ENCODE results near the gene EHBP1L1. TPM values are rescaled to one million over a fixed set of nuclear protein-coding genes. Genes with fewer than 3 reads are reported as not detected.

EHBP1L1 gene
- total and polyA plus RNA-seq, 2 of the 8 experiments (the other 6 are each of a cell fraction or from before 2014, with no cell fraction given) = 4.3 to 6.6 TPM

- ChIA-PET CTCF (ENCODE audit: partially characterized antibody) (interaction anchor here (1.0 to 6.1 kb wide), 12 partner anchors 12 to 172 kb away, joined by 3 to 31 read pairs (median 6); partner anchors contain the start of genes FAM89B and ZNRD2), POLR2A (ENCODE audit: partially characterized antibody) (interaction anchor here (0.6 to 7.7 kb wide), 9 partner anchors 11 to 1869 kb away, joined by 3 to 62 read pairs (median 6); partner anchors contain the start of genes EHBP1L1 and PCNX3)
- no peak overlapping the region for H2BK120ac ChIP-seq (replicated peaks; ENCODE audit: low read depth, low read length)
- H2AK5ac ChIP-seq (ENCODE audit: low read depth, low read length) = no peak overlapping the region
- no peak overlapping the region for H4K91ac ChIP-seq (replicated peaks; ENCODE audit: insufficient read length, low read length)
- peaks cover 0 to 13% (median 8%) of the 10 kb centered on the region in 4 experiments; a peak in 5 of 7 replicates for H3K4me1 ChIP-seq (replicated peaks in 1 of 4; ENCODE audit: control insufficient read depth in 3 of 4, insufficient read depth in 4 of 4, low read length in 3 of 4)
- H4K5ac ChIP-seq (ENCODE audit: insufficient read length, low read depth, low read length) = no peak overlapping the region
- H2AFZ ChIP-seq (ENCODE audit: low read length) = no peak overlapping the region
- no peak overlapping the region for H2BK20ac ChIP-seq (ENCODE audit: low read length)
- H3K79me2 ChIP-seq (ENCODE audit: control insufficient read depth in 1 of 2, insufficient read depth in 2 of 2, low read length in 2 of 2) = peaks cover 0 to 3% of the 10 kb centered on the region in 2 experiments; a peak in 1 of 4 replicates
- no peak overlapping the region for H2BK12ac ChIP-seq (ENCODE audit: low read depth, low read length)
- no peak overlapping the region; a peak in 1 of 7 replicates for H3K9ac ChIP-seq (replicated peaks in 1 of 4; ENCODE audit: extremely low read depth in 1 of 4, low read depth in 3 of 4, low read length in 3 of 4)
- H3K27me3 ChIP-seq (replicated peaks in 1 of 4; ENCODE audit: control insufficient read depth in 3 of 4, extremely low read depth in 1 of 4, insufficient read depth in 3 of 4, low read length in 3 of 4) = peaks cover 0 to 4% (median 0%) of the 10 kb centered on the region in 4 experiments; a peak in 2 of 7 replicates
- peaks cover 2 to 24% (median 16%) of the 10 kb centered on the region in 4 experiments for H3K36me3 ChIP-seq (ENCODE audit: control insufficient read depth in 2 of 4, insufficient read depth in 4 of 4, low read length in 3 of 4)
- no peak overlapping the region for H3K14ac ChIP-seq (ENCODE audit: insufficient read length)
- no peaks in the 10 kb centered on the region for H3K9me3 ChIP-seq (ENCODE audit: insufficient read depth in 2 of 2, low read depth in 1 of 2, low read length in 1 of 2)
- no peak overlapping the region for H3K27ac ChIP-seq (ENCODE audit: low read depth, low read length)
- no peak overlapping the region for H3K23ac ChIP-seq (ENCODE audit: insufficient read length)
- TF ChIP-seq HDAC6 (IDR thresholded peaks at IDR 0.05; ENCODE audit: low read depth, low read length) = no peak
- TF ChIP-seq HDAC2 (IDR thresholded peaks at IDR 0.05; ENCODE audit: borderline replicate concordance in 1 of 2, low read depth in 2 of 2, low read length in 2 of 2) = no peak
- no peak for TF ChIP-seq USF2 (IDR thresholded peaks at IDR 0.05; ENCODE audit: low read length)
- no peak for TF ChIP-seq SRF (IDR thresholded peaks at IDR 0.05; ENCODE audit: low read depth, low read length)
- no peak overlapping the region for H2BK5ac ChIP-seq (ENCODE audit: low read depth, low read length)
- no peak overlapping the region for H3K4me3 ChIP-seq (ENCODE audit: extremely low read depth in 1 of 4, insufficient read depth in 2 of 4, low read depth in 3 of 4, low read length in 4 of 4)
- no peak overlapping the region for H3K4me2 ChIP-seq (ENCODE audit: insufficient read depth in 1 of 2, low read depth in 2 of 2, low read length in 2 of 2)
- H3K79me1 ChIP-seq (ENCODE audit: low read depth, low read length) = no peaks in the 10 kb centered on the region; the same call in 1 of the 2 replicates
- no peak overlapping the region for H3K56ac ChIP-seq (replicated peaks; ENCODE audit: insufficient read length, low read depth, low read length)
- FAIRE-seq (no peak), DNase-seq (ENCODE audit: low read depth in 1 of 2, low spot score in 2 of 2) (no peak)
- H4K20me1 ChIP-seq (replicated peaks in 1 of 2; ENCODE audit: control insufficient read depth in 1 of 2, insufficient read depth in 2 of 2, low read length in 2 of 2) = peaks cover 0 to 22% of the 10 kb centered on the region in 2 experiments
- no peak overlapping the region for H3K4ac ChIP-seq (replicated peaks; ENCODE audit: insufficient read length, low read depth, low read length)
- peaks cover 13% of the 10 kb centered on the region for H3K23me2 ChIP-seq (ENCODE audit: low read depth, low read length)
- H3K18ac ChIP-seq (ENCODE audit: extremely low read depth, low read length) = no peak overlapping the region
- WGBS, 2 experiments (ENCODE audit: extremely low coverage in 1 of 2, insufficient coverage in 1 of 2, insufficient read length in 1 of 2, insufficient replicate concordance in 2 of 2, low coverage in 1 of 2, low lambda C conversion rate in 2 of 2, missing lambda C conversion rate in 1 of 2) = 87% methylated on average over 12 of the region's 12 CpGs; no CpG with 5 or more reads in 1 of the 2 experiments
- no peak overlapping the region for H2BK15ac ChIP-seq (ENCODE audit: low read length)
- H4K8ac ChIP-seq (ENCODE audit: extremely low read depth, insufficient read depth, low read length) = no peak overlapping the region
Measured at GRCh38 chr11:65528819-65529350, 47.0 kb upstream of the EHBP1L1 start.
